AG04450 (cell line): ENCODE measurements around the gene IL22RA1. TPM values are rescaled to one million over a fixed set of nuclear protein-coding genes. Genes with fewer than 3 reads are reported as not detected.
A peak's percentile ranks its signal among the peaks of the same experiment; 100 is the strongest.

Source experiments
- CTCF ChIA-PET: fragments of 300-600, 350-600 bp; formaldehyde crosslinking; extraction: SDS; loops from one replicate; lab custom pipeline; 2022; ENCODE audit warnings: antibody characterized with exemption, inconsistent platforms; lab: Charles Lee
- POLR2A ChIA-PET: fragments of 350-600 bp; formaldehyde crosslinking; extraction: SDS; loops from one replicate; lab custom pipeline; 2021; ENCODE audit warnings: antibody characterized with exemption, inconsistent platforms; lab: Yijun Ruan, JAX
- DNase-seq: peaks from one replicate; pipeline ENCODE4 v3.0.0-alpha.2; 2011; ENCODE audit warnings: low read depth, low spot score
- H3K27ac ChIP-seq: one replicate; pipeline ENCODE4 v1.5.1; 2012; ENCODE audit warnings: low read depth, low read length, control low read depth
- H3K27me3 ChIP-seq: one replicate; pipeline ENCODE4 v1.6.0; 2012; ENCODE audit warnings: low read length; ENCODE audit not compliant: control insufficient read depth, insufficient read depth
- H3K4me3 ChIP-seq: 2 replicates; pipeline ENCODE4 v1.5.1; 2011; ENCODE audit warnings: mild to moderate bottlenecking, low read depth, low read length, control low read depth
- H3K9me3 ChIP-seq: 2 replicates; pipeline ENCODE4 v1.5.1; 2012; ENCODE audit warnings: low read length; ENCODE audit not compliant: control insufficient read depth, insufficient read depth
- CTCF ChIP-seq: IDR thresholded peaks from 2 replicates; pipeline ENCODE4 v1.5.1; 2011; ENCODE audit warnings: low read depth, low read length, control low read depth, inconsistent platforms
- polyA plus RNA-seq: library from polyadenylated mRNA; depleted of rRNA; stranded (reverse); fragments of >200 nt; gene quantifications from 2 replicates; pipeline ENCODE4 v1.2.3, GENCODE V29; 2011

Gene IL22RA1
- polyA plus RNA-seq, 1 experiment: not detected

GRCh38 chr1:24155011-24155782 lies 12.3 kb upstream of the IL22RA1 start:
- no peak for DNase-seq
- POLR2A ChIA-PET: no interaction called here
- CTCF ChIA-PET: interaction anchor here (0.7 to 3.0 kb wide), 5 partner anchors 11 to 432 kb away, joined by 3 to 9 read pairs (median 4); no protein-coding TSS in a partner anchor
- Histone ChIP-seq H3K9me3 (no peaks in the 10 kb centered on the region), H3K27me3 (peaks cover 50% of the 10 kb centered on the region), H3K4me3 (no peak overlapping the region), H3K27ac (no peak overlapping the region)
- 0 out of 2 replicates have a peak, but pooled peaks have one; percentile 11 for TF ChIP-seq CTCF

- POLR2A ChIA-PET: no interaction called here
- Histone ChIP-seq H3K4me3 (no peak overlapping the region), H3K27ac (no peak overlapping the region), H3K27me3 (peaks cover 44% of the 10 kb centered on the region), H3K9me3 (no peaks in the 10 kb centered on the region)
- no peak for DNase-seq
- CTCF ChIA-PET: interaction anchor here (1.0 to 3.0 kb wide), 4 partner anchors 10 to 237 kb away, joined by 3 to 9 read pairs (median 4); no protein-coding TSS in a partner anchor
- no peak for TF ChIP-seq CTCF
Measured at GRCh38 chr1:24154215-24154614, 11.3 kb upstream of the IL22RA1 start.

- H3K27ac ChIP-seq: no peak overlapping the region
- no peak for TF ChIP-seq CTCF
- H3K9me3 ChIP-seq: no peaks in the 10 kb centered on the region
- H3K4me3 ChIP-seq: no peak overlapping the region
- ChIA-PET POLR2A (no interaction called here), CTCF (interaction anchor here (0.7 to 3.0 kb wide), 4 partner anchors 37 to 239 kb away, joined by 3 to 9 read pairs (median 8); no protein-coding TSS in a partner anchor)
- no peak for DNase-seq
- H3K27me3 ChIP-seq: peaks cover 39% of the 10 kb centered on the region
Measured at GRCh38 chr1:24152631-24153494, 9.9 kb upstream of the IL22RA1 start.

GRCh38 chr1:24151175-24151533 lies 8.2 kb upstream of the IL22RA1 start:
- H3K9me3 ChIP-seq: no peaks in the 10 kb centered on the region
- H3K4me3 ChIP-seq: no peak overlapping the region
- DNase-seq: no peak
- ChIA-PET CTCF (interaction anchor here (0.6 to 2.3 kb wide), 18 partner anchors 8 to 484 kb away, joined by 3 to 63 read pairs (median 4); partner anchors contain the start of gene IL22RA1), POLR2A (no interaction called here)
- peaks cover 40% of the 10 kb centered on the region for H3K27me3 ChIP-seq
- no peak overlapping the region for H3K27ac ChIP-seq
- TF ChIP-seq CTCF: no peak
